NOMO-1 (cell line): ENCODE results near the gene MAP1LC3A.

Source experiments
- DNase-seq, 2 experiments: peaks; one replicate each; lab custom pipeline; 2025; ENCODE audit not compliant: unreplicated experiment in 2 of 2; lab: John Stamatoyannopoulos, UW

Gene MAP1LC3A

GRCh38 chr20:34547844-34548613, 10.5 kb upstream of the MAP1LC3A start:
- DNase-seq, result no peak

GRCh38 chr20:34549291-34549928, 9.1 kb upstream of the MAP1LC3A start:
- no peak for DNase-seq

GRCh38 chr20:34549929-34550305, 8.6 kb upstream of the MAP1LC3A start:
- no peak for DNase-seq

GRCh38 chr20:34552569-34552968, 5.9 kb upstream of the MAP1LC3A start:
- DNase-seq, result no peak

GRCh38 chr20:34553366-34553867, 5.1 kb upstream of the MAP1LC3A start:
- DNase-seq, result no peak

GRCh38 chr20:34557936-34558319, 590 bp upstream of the MAP1LC3A start:
- DNase-seq, result no peak

GRCh38 chr20:34559311-34560140, 1.0 kb downstream of the MAP1LC3A start:
- no peak for DNase-seq

- no peak for DNase-seq
Measured at GRCh38 chr20:34560141-34560523, 1.6 kb downstream of the MAP1LC3A start.

GRCh38 chr20:34560614-34561013, 2.1 kb downstream of the MAP1LC3A start:
- DNase-seq, result no peak

- no peak for DNase-seq
Measured at GRCh38 chr20:34561661-34562060, 3.1 kb downstream of the MAP1LC3A start.

GRCh38 chr20:34562641-34563040, 4.1 kb downstream of the MAP1LC3A start:
- no peak for DNase-seq

- no peak for DNase-seq
Measured at GRCh38 chr20:34564833-34565232, 6.3 kb downstream of the MAP1LC3A start.

GRCh38 chr20:34566978-34567891, 8.7 kb downstream of the MAP1LC3A start:
- DNase-seq, result no peak

- DNase-seq, result no peak
Measured at GRCh38 chr20:34567892-34568865, 9.7 kb downstream of the MAP1LC3A start.

- DNase-seq, result no peak
Measured at GRCh38 chr20:34569598-34569997, 11.1 kb downstream of the MAP1LC3A start.

GRCh38 chr20:34570859-34571306, 12.4 kb downstream of the MAP1LC3A start:
- peak; percentile 61 to 70 for DNase-seq

- no peak for DNase-seq
Measured at GRCh38 chr20:34571753-34572152, 13.2 kb downstream of the MAP1LC3A start.

- DNase-seq, result no peak
Measured at GRCh38 chr20:34573541-34574300, 15.2 kb downstream of the MAP1LC3A start.
